ENCODE measurements around the gene RIMS4.

GRCh38 chr20:44796758-44797457 lies 13.4 kb downstream of the RIMS4 start:
- TF ChIP-seq CTCF (IDR thresholded peaks at IDR 0.05; ENCODE audit: low read depth, low read length) = no peak
- TF ChIP-seq EZH2phosphoT487 (IDR thresholded peaks at IDR 0.05; ENCODE audit: low read depth) = no peak

All from OCI-LY3 (cell line).